ENCODE measurements around the gene USP36.

Gene USP36

DNA sequence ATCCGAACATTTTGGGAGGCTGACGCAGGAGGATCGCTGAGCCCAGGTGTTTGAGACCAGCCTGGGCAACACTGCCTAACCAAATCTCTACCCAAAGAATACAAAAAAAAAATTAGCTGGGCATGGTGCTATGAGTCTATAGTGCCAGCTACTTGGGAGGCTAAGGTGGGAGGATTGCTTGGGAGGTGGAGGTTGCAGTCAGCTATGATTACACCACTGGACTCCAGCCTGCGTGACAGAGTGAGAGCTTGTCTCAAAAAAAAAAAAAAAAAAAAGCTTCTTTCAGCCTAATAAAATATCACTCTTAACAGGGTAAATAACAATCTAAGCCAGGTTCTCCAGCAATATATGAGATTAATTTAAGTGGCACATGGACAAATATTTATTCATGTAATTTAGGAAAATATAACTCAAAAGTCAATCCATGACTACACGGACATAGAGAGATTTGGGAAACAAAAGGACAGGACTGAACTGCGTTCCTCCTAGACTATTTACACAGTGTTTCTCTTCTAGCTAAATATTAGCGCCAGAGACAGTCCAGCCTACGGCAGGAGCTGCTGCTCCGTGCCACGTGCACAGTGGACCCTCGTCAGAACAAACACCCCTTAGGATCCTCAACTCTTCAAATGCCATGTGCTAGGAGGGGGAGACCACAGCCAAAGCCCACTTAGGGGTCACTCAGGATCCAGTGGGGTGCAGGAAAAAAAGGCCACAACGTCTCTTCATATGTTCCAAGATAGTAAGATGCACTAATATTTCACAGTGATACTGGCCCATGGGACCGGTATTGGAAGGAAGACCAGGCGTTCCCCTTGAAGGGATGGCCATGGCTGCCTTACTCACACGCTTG, 8.7 kb downstream of the USP36 start:
- no peaks in the 10 kb centered on the region for H3K9me3 Mint-ChIP-seq
- DNase-seq (ENCODE audit: low spot score in 2 of 2) (no peak), ATAC-seq (no peak)
- H3K27ac Mint-ChIP-seq, result no peak overlapping the region
- H3K4me3 Mint-ChIP-seq, result no peak overlapping the region
- H3K36me3 Mint-ChIP-seq, result peaks cover 100% of the 10 kb centered on the region
- peaks cover 36% of the 10 kb centered on the region for H3K4me1 Mint-ChIP-seq

- Mint-ChIP-seq H3K9me3 (no peaks in the 10 kb centered on the region), H3K36me3 (peaks cover 100% of the 10 kb centered on the region), H3K4me3 (no peak overlapping the region), H3K27ac (no peak overlapping the region), H3K4me1 (peaks cover 29% of the 10 kb centered on the region)
- ATAC-seq (no peak), DNase-seq (ENCODE audit: low spot score in 2 of 2) (no peak)
Measured at GRCh38 chr17:78829477-78829876, 11.1 kb downstream of the USP36 start.

- Mint-ChIP-seq H3K27ac (peak overlapping the region; percentile 8), H3K4me1 (peaks cover 36% of the 10 kb centered on the region), H3K4me3 (no peak overlapping the region), H3K36me3 (peaks cover 100% of the 10 kb centered on the region), H3K9me3 (no peaks in the 10 kb centered on the region)
- DNase-seq (ENCODE audit: low spot score in 2 of 2) (no peak), ATAC-seq (peak; percentile 62)
Measured at GRCh38 chr17:78828470-78829185, 12.0 kb downstream of the USP36 start.

DNA sequence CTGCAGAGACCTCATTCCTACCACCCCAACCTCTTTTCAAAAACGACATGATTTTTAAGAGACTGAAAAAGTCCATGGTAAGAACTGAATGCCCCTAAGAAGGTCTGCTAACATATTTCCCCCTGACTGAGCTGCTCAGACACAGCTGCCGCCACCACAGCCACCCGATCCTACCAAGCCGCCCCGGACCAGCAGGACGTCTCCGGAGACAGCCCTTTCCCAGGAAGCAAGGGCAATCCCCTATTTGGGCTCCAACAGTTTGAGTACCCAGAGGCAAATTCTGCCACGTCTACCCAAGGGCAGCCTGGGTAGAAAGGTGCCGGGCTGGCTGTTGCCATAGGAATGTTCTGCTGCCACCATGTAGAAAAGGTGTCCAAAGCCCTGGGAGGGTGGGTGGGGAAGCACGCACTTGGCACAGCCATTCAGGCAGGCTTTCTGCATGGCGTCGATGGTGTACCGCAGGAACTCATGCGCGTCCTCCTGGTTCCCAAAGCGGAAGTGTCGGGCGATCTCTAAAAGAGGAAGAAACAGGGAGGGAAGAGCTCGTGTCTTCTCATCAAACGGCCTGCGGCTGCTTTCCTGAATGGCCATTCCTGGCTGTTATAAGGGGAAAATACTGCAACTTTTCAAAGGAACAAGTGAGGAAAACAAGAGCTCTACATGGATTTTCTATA, 13.6 kb downstream of the USP36 start:
- no peak overlapping the region for H3K27ac Mint-ChIP-seq
- peaks cover 42% of the 10 kb centered on the region for H3K4me1 Mint-ChIP-seq

DNA sequence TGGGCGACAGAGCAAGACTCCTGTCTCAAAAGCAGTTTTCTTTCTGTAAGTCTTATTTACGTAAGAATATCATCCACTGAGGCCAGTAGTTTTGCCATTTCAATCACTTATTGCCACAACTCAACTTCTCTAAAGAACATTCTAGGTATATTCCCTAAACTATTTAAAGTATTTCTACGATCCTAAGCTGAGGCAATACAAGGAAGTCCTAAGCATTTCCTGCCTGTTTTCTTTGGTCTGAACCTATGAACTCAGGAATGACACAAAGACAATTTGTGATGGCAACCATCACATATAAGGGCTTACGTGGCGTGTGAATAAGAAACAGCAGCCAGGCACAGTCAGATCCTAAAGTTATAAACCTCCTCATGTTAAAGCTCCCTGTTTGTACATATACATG, 14.2 kb downstream of the USP36 start:
- H3K27ac Mint-ChIP-seq, result peak overlapping the region; percentile 78
- no peaks in the 10 kb centered on the region for H3K9me3 Mint-ChIP-seq
- no peak overlapping the region for H3K4me3 Mint-ChIP-seq
- DNase-seq (ENCODE audit: low spot score in 2 of 2), result no peak
- ATAC-seq, result no peak
- H3K36me3 Mint-ChIP-seq, result peaks cover 100% of the 10 kb centered on the region
- H3K4me1 Mint-ChIP-seq, result peaks cover 42% of the 10 kb centered on the region

More for the DNA sequence above, 13.6 kb downstream of the USP36 start:
- DNase-seq (ENCODE audit: low spot score in 2 of 2), result no peak
- Mint-ChIP-seq H3K9me3 (no peaks in the 10 kb centered on the region), H3K4me3 (no peak overlapping the region), H3K36me3 (peaks cover 100% of the 10 kb centered on the region)
- ATAC-seq, result no peak

- DNase-seq (ENCODE audit: low spot score in 2 of 2) (no peak), ATAC-seq (no peak)
- H3K9me3 Mint-ChIP-seq, result no peaks in the 10 kb centered on the region
- no peak overlapping the region for H3K4me3 Mint-ChIP-seq
- H3K36me3 Mint-ChIP-seq, result peaks cover 100% of the 10 kb centered on the region
- peak overlapping the region; percentile 78 for H3K27ac Mint-ChIP-seq
- peaks cover 41% of the 10 kb centered on the region for H3K4me1 Mint-ChIP-seq
Measured at GRCh38 chr17:78825696-78826095, 14.9 kb downstream of the USP36 start.

- H3K36me3 Mint-ChIP-seq, result peaks cover 100% of the 10 kb centered on the region
- H3K9me3 Mint-ChIP-seq, result no peaks in the 10 kb centered on the region
- no peak for ATAC-seq
- no peak for DNase-seq (ENCODE audit: low spot score in 2 of 2)
- no peak overlapping the region for H3K4me3 Mint-ChIP-seq
- peak overlapping the region; percentile 87 for H3K27ac Mint-ChIP-seq
- peaks cover 45% of the 10 kb centered on the region for H3K4me1 Mint-ChIP-seq
Measured at GRCh38 chr17:78824240-78824639, 16.4 kb downstream of the USP36 start.

DNA sequence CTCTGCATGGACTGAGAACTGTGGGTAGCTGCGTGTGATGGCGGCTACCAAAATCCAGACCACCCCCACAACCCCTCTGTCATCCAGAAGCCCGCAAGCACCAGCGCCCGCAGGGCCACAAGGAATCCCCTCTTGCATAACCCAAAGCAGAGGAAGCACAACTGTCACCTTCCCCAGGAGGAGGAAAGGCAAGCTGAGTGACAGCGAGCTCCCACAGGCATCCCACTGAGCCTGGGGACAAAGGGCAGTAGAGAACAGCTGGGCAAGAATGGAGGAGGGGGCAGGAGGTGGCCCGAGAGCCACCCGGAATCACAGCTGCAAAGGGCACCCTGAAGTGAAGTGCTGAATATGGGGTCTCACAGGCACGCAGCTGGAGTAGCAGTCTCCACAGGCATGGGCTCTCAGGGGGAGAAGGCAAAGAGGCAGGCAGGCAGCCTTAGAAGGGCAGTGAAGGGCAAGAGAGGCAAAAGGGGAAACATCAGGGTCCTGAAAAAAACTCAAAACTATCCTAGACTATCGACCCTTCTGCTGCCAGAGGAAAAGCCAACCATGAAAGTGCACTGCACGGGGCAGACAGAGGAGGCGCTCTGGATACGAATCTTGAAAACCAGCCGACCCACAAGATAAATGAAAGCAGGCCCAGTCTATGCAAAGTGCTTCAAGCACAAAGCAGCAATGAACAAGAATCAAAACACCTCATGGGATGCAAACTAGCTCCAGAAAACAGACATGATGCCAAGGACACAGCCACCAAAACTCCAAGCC, 17.1 kb downstream of the USP36 start:
- DNase-seq (ENCODE audit: low spot score in 2 of 2) (no peak), ATAC-seq (no peak)
- Mint-ChIP-seq H3K36me3 (peaks cover 100% of the 10 kb centered on the region), H3K4me3 (no peak overlapping the region), H3K27ac (peak overlapping the region; percentile 87), H3K4me1 (peaks cover 51% of the 10 kb centered on the region), H3K9me3 (no peaks in the 10 kb centered on the region)

GRCh38 chr17:78822552-78822951, 18.1 kb downstream of the USP36 start:
- no peak for DNase-seq (ENCODE audit: low spot score in 2 of 2)
- Mint-ChIP-seq H3K9me3 (no peaks in the 10 kb centered on the region), H3K4me1 (peaks cover 53% of the 10 kb centered on the region), H3K4me3 (no peak overlapping the region), H3K36me3 (peaks cover 100% of the 10 kb centered on the region), H3K27ac (peak overlapping the region; percentile 87)
- no peak for ATAC-seq

DNA sequence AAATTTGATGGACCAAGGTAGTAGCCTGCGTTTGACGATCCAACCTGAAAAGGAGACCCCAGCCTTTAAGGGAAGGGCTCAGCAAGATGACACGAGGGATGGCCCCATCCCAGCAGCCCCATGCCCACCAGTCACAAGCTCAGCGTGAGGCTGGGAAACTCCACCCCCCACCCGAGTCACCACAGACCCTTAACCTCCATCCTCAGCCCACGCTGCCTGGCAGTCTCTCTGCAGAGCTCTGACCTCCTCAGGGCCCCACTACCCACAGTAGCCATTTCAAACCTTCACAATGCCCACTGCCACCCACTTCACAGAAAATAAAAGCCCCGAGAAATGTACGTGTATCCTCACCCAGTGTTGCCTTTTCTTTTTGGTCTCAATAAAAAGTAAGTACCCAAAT, 18.7 kb downstream of the USP36 start:
- peaks cover 59% of the 10 kb centered on the region for H3K4me1 Mint-ChIP-seq
- DNase-seq (ENCODE audit: low spot score in 2 of 2) (no peak), ATAC-seq (no peak)
- peaks cover 100% of the 10 kb centered on the region for H3K36me3 Mint-ChIP-seq
- peak overlapping the region; percentile 87 for H3K27ac Mint-ChIP-seq
- H3K4me3 Mint-ChIP-seq, result no peak overlapping the region
- no peaks in the 10 kb centered on the region for H3K9me3 Mint-ChIP-seq

DNA sequence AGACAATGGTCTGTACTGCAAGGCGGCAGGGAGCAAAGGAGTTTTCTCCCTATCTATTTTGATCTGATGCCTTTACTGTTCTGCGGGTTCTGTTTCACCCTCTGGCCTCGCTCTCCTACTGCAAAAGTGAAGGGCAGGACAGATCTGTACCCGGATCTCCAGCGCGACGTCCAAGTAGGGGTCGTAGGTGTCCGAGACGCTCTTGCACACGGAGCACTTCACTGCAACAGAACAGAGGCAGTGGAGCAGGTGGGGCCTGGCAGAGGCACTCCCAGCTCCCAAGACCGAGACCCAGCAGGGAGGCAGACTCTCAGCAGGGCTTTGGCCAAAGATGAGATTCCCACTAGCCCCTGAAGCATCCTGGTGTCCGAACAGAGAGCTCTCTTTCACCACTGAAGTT, 19.8 kb downstream of the USP36 start:
- peaks cover 65% of the 10 kb centered on the region for H3K4me1 Mint-ChIP-seq
- no peak overlapping the region for H3K4me3 Mint-ChIP-seq
- no peaks in the 10 kb centered on the region for H3K9me3 Mint-ChIP-seq
- peaks cover 100% of the 10 kb centered on the region for H3K36me3 Mint-ChIP-seq
- ATAC-seq (no peak), DNase-seq (ENCODE audit: low spot score in 2 of 2) (no peak)
- no peak overlapping the region for H3K27ac Mint-ChIP-seq

DNA sequence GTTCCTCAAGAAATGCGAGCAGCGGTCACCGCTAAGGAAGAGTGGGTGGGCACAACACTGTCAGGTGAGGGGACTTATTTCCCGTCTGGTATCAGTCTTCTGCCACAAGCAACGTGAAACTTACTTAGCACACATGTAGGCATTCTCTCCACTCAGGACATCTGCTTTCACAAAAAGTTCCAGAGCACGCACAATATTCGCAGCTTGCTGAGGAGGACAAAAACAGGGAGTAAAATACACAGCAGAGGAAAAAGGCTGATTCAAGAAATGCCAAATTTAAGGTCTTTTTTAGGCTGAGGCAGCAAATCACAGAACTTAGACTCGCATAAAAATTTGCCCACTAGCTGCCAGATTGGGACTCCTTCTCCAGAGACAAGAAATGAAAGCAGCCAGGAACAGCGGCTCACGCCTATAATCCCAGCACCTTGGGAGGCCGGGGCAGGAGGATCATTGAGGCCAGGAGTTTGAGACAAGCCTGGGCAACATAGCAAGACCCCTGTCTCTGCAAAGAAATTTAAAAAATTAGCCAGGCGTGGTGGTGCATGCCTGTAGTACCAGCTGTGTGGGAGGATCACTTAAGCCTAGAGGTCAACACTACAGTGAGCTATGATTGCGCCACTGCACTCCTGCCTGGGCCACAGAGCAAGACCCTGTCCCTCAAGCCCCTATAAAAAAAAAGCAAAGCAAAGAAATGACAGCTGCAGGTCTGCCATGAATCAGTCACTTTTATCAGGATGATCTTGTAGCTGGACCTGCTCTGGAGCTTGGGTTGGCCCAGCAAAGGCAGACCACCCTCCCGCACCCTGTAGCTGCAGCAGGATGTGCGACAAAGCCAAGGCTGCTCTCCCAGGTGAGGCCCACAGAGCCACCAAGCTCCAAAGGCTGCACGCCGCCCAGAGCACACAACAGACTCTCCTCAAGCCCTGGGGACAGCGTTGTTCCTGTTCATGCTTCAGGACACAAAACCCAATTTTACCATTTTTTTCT, 20.5 kb downstream of the USP36 start:
- Mint-ChIP-seq H3K27ac (peak overlapping the region; percentile 82), H3K9me3 (no peaks in the 10 kb centered on the region), H3K4me3 (peak overlapping the region; percentile 44), H3K36me3 (peaks cover 100% of the 10 kb centered on the region), H3K4me1 (peaks cover 59% of the 10 kb centered on the region)
- DNase-seq (ENCODE audit: low spot score in 2 of 2), result no peak
- no peak for ATAC-seq

DNA sequence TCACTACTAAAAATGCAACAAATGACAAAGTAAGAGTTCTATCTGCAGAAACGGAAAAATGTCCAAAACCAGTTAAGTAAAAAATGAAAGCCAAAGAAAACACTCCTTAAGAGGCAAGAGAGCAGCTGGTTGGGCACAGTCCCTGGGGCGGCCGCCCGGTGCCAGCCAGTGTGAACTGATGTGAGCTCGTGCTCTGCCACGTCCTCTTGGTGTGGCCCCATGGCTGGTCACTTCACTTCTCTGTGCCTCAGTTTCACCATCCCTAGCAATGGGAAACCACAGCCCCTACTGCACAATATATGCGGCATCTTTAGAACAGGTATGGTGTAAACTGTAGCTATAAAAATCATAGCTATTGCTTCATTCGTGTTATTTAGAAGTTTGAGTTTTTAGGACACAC, 21.2 kb downstream of the USP36 start:
- ATAC-seq, result no peak
- Mint-ChIP-seq H3K4me3 (peak overlapping the region; percentile 44), H3K9me3 (no peaks in the 10 kb centered on the region), H3K4me1 (peaks cover 59% of the 10 kb centered on the region), H3K36me3 (peaks cover 100% of the 10 kb centered on the region), H3K27ac (peak overlapping the region; percentile 82)
- no peak for DNase-seq (ENCODE audit: low spot score in 2 of 2)

DNA sequence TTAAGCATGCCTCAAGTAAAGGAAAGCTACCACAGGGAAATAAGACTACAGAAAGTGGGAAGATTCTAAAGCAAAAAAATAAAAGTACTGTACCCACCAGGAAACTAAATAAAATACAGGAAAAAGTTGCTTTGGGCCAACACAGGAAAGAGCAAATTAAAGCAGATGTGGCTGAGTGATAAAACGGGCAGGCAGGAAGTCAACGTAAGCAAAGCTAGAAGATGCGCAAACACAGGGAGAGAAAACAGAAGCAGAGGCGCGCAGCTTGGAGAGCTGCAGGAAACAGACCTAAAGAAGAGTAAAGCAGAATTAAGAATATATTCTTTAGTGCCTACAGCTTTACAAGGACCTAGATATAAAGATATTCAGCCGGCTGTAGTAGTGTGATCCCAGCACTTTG, 21.7 kb downstream of the USP36 start:
- DNase-seq (ENCODE audit: low spot score in 2 of 2), result no peak
- Mint-ChIP-seq H3K27ac (peak overlapping the region; percentile 82), H3K4me1 (peaks cover 54% of the 10 kb centered on the region), H3K36me3 (peaks cover 100% of the 10 kb centered on the region), H3K9me3 (no peaks in the 10 kb centered on the region), H3K4me3 (peak overlapping the region; percentile 44)
- ATAC-seq, result no peak
